Erythroblast (primary cell): Measurements from ENCODE around the gene NT5DC1.

Experiments used
- DNase-seq, 2 experiments: peaks; one replicate each; lab custom pipeline; 2025; lab: John Stamatoyannopoulos, UW
- GATA1 ChIP-seq: IDR thresholded peaks from 2 replicates; pipeline ENCODE4 v1.6.1; 2011; ENCODE audit warnings: low read depth, mild to moderate bottlenecking, control low read depth, low read length, moderate library complexity
- POLR2A ChIP-seq: IDR thresholded peaks from 2 replicates; pipeline ENCODE4 v1.6.1; 2011; ENCODE audit warnings: mild to moderate bottlenecking, low read length

The NT5DC1 gene

DNA sequence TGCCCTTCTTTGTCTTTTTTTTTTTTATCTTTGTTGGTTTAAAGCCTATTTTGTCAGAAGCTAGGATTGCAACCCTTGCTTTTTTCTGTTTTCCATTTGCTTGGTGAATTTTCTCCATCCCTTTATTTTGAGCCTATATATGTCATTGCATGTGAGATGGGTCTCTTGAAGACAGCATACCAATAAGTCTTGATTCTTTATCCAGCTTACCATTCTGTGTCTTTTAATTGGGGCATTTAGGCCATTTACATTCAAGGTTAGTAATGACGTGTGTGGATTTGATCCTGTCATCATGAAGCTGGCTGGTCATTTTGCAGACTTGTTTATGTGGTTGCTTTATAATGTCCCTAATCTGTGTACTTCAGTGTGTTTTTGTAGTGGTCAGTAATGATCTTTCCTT, 162.7 kb downstream of the NT5DC1 start:
- TF ChIP-seq POLR2A (no peak), GATA1 (no peak)

DNA sequence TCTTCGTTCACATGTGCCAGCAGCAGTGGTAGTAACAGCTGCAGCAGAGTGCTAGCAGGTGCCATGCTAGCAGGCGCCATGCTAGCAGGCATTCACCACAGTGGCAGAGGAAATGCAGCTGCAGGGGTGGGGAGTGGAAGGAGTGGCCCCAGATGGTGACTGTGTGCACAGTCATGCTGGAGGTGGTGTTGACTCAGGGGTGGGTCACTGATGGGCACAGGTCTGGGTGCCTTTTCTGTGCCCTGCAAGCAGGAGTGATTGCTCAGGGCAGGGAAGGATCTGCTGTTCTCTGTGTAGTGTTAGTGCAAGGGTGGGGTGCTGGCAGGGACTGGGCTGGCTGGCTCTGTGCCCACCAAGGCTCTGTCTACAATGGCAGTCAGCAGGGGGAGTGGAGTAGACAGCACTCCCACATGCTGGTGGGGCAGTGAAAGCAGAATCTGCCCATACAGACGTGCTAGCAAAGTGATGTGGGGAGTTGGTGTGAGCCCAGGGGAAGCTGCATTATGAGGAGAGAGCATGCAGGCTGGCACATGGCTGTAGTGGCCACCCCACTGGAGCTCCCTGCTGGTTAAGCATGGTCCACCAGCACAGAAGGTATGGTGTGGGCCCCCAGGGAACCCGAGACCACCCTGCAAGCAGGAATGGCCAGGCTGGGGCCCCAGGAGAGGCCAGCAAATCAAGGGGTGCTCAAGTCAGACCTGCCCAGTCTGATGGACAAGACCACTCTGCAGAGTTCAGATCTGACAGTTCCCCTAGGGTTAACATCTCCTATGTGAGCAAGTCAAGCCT, 164.6 kb downstream of the NT5DC1 start:
- TF ChIP-seq GATA1 (no peak), POLR2A (no peak)
- peak; percentile 40 to 46 for DNase-seq

More for the DNA sequence above, 162.7 kb downstream of the NT5DC1 start:
- no peak for DNase-seq

DNA sequence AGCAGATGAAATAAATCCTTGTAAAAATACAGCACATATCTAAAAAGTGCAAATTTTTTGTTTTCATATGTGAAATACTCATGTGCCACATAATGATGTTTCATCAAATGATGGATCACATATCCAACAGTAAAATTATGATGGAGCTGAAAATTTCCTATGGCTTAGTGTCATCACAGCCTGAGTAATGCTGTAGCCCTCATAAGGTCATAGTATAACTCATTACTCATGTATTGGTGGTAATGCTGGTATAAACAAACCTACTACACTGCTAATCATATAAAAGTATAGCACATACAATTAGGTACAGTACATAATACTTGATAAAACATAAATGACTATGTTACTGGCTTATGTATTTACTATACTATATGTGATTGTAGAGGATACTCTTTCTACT, 166.2 kb downstream of the NT5DC1 start:
- DNase-seq: no peak
- TF ChIP-seq POLR2A: no peak
- no peak for TF ChIP-seq GATA1

DNA sequence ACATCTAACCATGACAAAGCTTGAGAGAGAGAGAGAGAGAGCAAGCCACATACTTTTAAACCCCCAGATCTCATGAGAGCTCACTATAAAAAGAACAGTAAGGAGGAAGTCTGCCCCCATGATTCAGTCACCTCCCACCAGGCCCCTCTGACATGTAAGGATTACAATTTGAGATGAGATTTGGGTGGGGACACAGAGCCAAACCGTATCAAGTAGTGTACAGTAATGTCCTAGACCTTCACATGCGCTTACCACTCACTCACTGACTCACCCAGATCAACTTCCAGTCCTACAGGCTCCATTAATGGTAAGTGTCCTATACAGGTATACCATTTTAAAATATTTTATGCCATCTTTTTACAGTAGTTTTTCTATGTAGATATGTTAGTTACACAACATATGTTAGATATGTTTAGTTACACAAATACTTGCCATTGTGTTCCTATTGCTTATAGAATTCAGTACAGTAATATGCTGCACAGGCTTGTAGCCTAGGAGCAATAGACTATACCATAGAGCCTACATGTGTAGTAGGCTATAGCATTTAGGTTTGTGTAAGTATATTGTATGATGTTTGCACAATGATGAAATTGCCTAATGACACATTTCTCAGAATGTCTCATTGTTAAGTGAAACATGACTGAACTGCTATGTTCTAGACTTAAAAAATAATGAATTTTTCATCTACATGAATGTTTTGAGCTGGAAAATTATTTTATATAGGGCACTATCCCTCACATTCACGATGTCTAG, 167.4 kb downstream of the NT5DC1 start:
- TF ChIP-seq POLR2A (no peak), GATA1 (no peak)
- DNase-seq: no peak

DNA sequence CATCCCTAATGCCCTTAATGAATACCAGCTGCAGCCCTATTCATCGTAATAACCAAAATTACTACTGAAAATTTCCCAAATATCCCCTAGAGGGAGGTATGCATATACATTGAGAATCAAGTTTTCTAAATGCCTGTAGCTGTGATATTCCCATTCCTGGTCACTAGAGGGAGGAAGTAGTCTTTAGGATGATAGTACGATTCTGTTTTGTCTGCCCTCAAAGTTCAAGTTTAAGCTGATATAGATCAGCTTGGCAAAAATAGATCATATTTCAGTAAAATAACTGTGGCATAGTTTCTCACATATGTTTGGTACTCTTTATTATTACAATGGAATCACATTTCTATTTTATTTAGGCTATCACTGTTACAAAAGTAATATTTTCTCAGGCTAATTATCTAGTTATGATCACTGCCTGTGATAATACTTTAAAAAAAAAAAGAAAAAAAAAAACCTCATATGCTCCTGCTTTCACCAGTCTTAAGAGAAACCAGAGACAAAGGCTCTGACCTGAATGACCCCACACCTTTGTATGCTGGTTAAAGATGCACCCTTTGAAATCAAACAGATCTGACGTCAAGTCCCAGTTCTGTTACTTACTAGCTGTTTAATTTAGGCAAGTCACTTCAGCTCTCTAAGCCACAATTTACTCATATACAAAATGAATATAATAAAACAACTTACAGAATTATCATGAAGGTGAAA, 168.1 kb downstream of the NT5DC1 start:
- peak; percentile 82 to 84 for DNase-seq
- no peak for TF ChIP-seq GATA1
- no peak for TF ChIP-seq POLR2A

DNA sequence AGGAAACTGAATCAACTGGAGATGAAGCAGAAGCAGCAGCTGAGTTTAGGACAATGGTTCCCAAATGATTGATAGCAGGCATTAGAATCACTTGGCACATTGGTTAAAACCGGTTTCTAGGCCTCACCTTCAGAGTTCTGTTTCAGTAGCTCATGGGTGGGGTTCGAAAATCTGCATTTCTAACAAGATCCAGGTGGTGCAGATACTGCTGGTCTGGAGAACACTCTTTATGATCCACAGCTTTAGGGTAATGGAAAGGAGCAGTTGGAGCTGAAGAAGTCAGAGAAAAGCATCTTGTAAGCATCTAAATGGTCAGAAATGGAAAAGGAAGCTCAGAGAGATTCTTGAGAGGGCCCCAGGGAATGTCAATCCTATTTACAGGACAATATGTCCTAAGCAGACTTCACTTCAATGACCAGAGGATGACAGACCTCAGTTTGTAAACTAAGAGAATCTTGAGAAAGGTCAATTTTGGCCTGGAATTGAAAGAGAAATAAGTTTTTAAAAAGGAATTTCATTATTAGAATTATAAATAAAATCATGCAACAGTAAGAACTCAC, 170.6 kb downstream of the NT5DC1 start:
- DNase-seq: no peak
- no peak for TF ChIP-seq GATA1
- no peak for TF ChIP-seq POLR2A

DNA sequence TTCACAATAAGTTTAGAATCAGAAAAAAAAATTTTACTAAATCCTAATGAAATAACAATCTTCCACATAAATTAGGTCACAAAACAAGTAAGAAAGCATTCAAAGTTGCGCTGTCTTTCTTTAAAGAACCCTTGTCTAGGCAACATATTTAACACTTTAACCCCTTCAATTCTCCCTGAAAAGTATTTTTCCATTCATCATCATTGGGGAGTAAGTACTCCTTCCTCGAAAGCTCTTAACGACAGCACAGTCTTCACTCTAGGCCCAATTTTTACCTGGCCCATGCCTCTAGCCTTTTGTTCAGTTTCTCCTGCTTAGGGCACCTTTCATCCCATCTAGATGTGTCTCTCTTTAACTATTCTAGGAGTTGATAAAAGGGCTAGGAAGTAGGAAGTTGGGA, 176.5 kb downstream of the NT5DC1 start:
- DNase-seq: peak; percentile 4 to 18

DNA sequence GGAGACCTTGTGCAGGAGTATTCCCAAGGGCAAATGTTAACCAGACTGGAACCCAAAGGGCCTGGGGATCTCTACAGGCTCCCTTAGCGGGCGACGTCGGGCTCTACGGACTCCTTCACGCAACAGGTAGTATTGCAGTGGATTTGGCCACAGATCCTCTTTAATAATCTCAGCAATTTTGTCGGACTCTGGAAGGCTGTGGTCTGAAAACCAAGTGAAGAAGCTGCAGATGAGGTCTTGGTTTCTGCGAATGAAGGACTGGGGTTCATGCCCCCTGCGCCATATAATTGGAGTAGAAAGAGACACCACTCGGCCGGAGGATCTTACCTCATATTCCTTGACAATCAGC, 177.8 kb downstream of the NT5DC1 start:
- TF ChIP-seq GATA1 (no peak), POLR2A (no peak)
- no peak for DNase-seq

More for the DNA sequence above, 176.5 kb downstream of the NT5DC1 start:
- no peak for TF ChIP-seq GATA1
- TF ChIP-seq POLR2A: no peak

DNA sequence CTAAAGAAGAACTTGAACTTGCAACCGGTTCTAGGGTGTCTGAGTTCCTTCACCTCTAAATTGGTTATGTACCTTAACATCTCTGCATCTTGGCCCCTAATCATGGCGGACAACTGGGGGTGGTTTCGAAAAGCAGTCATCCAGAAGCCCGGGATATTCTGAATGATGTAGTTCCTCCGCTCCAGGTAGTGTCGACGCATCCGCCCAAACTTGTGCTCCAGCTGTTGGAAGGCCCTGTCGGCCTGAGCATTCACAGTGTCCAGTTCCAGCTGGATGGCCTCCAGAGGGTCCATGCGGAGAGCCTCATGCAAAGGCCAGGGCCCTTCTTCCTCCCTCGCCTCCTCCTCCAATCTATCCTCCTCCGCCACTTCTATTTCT, 178.2 kb downstream of the NT5DC1 start:
- TF ChIP-seq GATA1: no peak
- TF ChIP-seq POLR2A: no peak
- no peak for DNase-seq

DNA sequence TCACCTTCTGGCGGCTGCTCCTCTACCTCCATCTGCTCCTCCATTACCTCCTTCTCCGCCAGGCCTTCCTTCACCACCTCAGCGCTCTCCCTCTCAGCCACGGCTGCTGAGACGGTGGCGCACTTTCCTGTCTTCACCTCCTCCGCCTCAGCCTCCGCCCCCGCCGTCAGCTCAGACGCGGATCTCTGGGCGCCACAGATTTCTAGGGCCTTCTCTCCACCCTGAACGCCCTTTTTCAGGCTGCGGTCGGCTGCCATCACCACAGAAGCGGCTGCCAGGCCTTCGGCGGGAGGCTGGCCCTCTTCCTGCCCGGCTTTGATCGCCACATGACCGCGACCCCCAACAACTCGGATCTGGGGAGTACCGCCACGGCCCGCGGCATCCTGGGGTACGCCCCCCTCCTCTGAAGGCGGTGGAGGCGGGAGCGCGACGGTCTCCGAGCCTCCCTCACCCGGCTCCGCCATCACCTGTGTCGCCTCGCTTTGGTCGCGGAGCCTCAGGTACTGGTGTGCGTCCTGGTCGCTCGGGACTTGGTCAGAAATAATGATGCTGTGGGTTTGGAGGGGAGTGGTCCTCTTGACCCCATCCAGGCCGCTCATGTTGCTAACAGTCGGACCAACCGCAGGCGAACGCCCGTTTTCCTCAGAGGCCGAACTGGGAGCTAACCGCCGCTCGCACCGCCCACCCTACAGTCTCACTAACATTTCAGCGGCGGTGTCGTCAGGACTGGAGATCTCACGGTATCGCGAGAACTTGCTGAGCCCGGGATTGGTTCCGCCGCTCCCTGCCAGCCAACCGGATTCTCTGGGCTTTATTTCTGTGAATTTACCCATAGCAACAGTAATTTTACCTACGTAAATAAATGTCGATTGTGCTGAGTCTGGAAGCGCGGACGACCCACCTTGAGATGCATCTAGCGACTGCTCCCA, 178.8 kb downstream of the NT5DC1 start, which contains the start of gene TSPYL1:
TSPYL1 (minus strand) TSS at position 699 of the 929 bp plus-strand sequence; CDS start at position 599, 100 bp downstream.
- TF ChIP-seq POLR2A (peak; percentile 99), GATA1 (no peak)
- DNase-seq: peak; percentile 96 to 97

DNA sequence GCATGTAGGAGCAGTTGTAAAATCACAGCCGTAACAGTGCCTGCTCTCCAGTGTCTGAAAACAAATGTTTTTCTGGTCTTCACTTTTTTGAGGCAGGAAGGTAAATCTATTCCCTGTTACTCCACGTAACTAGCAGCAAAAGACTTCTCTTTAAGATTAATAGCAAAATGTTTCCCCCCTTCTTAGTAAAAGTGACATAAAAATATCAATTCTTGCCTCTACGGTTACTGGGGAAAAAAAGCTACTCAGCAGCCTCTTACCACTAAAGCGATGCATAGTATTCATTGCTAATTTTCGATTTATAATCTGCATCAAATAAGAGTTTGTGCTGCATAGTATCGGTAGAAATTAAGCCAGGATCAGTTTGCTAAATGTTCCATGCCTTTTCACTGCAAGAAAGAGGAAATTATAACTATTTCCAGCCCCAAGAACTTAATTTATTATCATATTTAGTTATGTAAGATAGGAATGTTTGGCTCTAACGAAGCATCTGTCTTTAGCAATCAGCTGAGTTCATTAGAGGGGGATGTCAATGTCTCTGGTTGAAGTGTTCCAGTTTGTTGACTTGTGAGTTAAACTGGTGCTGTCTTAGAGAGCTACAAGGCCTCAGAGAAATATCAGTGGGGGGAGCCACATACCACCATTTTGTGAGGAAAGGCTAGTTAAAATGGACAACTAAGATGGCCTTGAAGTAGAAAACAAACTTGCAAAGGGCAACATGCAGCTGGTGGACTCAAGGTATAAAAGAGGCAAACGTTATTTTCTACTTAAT, 179.7 kb downstream of the NT5DC1 start:
- DNase-seq: peak; percentile 59 to 66
- TF ChIP-seq GATA1 (no peak), POLR2A (no peak)

DNA sequence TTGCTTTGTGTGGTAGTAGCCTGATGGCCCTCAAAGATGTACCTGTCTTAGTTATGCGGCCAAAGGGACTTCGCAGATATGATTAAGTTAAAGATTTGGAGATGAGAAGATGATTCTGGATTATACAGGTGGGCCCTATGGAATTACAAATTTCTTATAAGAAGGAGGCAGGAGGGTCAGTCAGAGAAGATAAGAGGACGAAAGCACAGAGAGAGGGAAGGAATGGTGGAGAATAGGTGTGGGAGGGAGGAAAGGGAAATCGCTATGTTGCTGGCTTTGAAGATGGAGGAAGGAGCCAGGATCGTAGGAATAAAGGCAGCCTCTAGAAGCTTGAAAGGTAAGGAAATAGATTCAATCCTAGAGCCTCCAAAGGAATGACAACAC, 180.3 kb downstream of the NT5DC1 start:
- no peak for DNase-seq
- TF ChIP-seq POLR2A (no peak), GATA1 (no peak)
